GM23338 (cell line): Measurements from ENCODE around the gene GAB2. TPM values are rescaled to one million over a fixed set of nuclear protein-coding genes. Genes with fewer than 3 reads are reported as not detected.

Experiments used
- ATAC-seq: fragments of 200-7000 bp; cut with Tn5 transposase; 3 replicates; pipeline ENCODE4 v1.9.1; 2020
- DNase-seq: peaks from one replicate; pipeline ENCODE4 v3.0.0-alpha.2; 2015; ENCODE audit warnings: low spot score
- H2AFZ ChIP-seq: fragments of 200-600 bp; sonication (generic); 2 replicates; pipeline ENCODE4 v1.8.0; 2016; ENCODE audit warnings: antibody characterized with exemption, mild to moderate bottlenecking, moderate library complexity
- H3F3A ChIP-seq: fragments of 200-600 bp; sonication (generic); replicated peaks from 2 replicates; pipeline ENCODE4 v1.8.0; 2017; ENCODE audit warnings: antibody characterized with exemption, mixed run types, low read depth
- H3K27ac ChIP-seq: fragments of 200-600 bp; sonication (generic); 2 replicates; pipeline ENCODE4 v1.6.1; 2016; ENCODE audit warnings: low read depth
- H3K27me3 ChIP-seq: fragments of 200-600 bp; sonication (generic); 2 replicates; pipeline ENCODE4 v1.8.0; 2016; ENCODE audit warnings: mild to moderate bottlenecking, mixed run types, moderate library complexity; ENCODE audit not compliant: insufficient read depth
- H3K36me3 ChIP-seq: fragments of 200-600 bp; sonication (generic); 2 replicates; pipeline ENCODE4 v1.8.0; 2016; ENCODE audit warnings: mild to moderate bottlenecking; ENCODE audit not compliant: insufficient read depth
- H3K4me1 ChIP-seq: fragments of 200-600 bp; sonication (generic); 2 replicates; pipeline ENCODE4 v1.8.0; 2016; ENCODE audit warnings: mild to moderate bottlenecking, moderate library complexity; ENCODE audit not compliant: insufficient read depth
- H3K4me2 ChIP-seq: fragments of 200-600 bp; sonication (generic); 2 replicates; pipeline ENCODE4 v1.7.1; 2017; ENCODE audit warnings: mixed run types
- H3K4me3 ChIP-seq: fragments of 200-600 bp; sonication (generic); 2 replicates; pipeline ENCODE4 v1.6.1; 2016; ENCODE audit warnings: mixed run types
- H3K79me2 ChIP-seq: fragments of 200-600 bp; sonication (generic); replicated peaks from 2 replicates; pipeline ENCODE4 v1.8.0; 2017; ENCODE audit warnings: mild to moderate bottlenecking; ENCODE audit not compliant: insufficient read depth
- H3K9me2 ChIP-seq: fragments of 200-600 bp; sonication (generic); 2 replicates; pipeline ENCODE4 v1.8.0; 2017; ENCODE audit not compliant: insufficient read depth
- H4K20me1 ChIP-seq: fragments of 200-600 bp; sonication (generic); replicated peaks from 2 replicates; pipeline ENCODE4 v1.8.0; 2017; ENCODE audit warnings: mild to moderate bottlenecking; ENCODE audit not compliant: insufficient read depth
- H3K27ac Mint-ChIP-seq: 2 replicates; pipeline ENCODE4 v1.8.0; 2020; ENCODE audit warnings: inconsistent platforms, mild to moderate bottlenecking, moderate library complexity, mixed read lengths
- H3K27me3 Mint-ChIP-seq: 3 replicates; pipeline ENCODE4 v1.8.0; 2022; ENCODE audit warnings: low read depth, mild to moderate bottlenecking, moderate library complexity, mixed read lengths, inconsistent platforms; ENCODE audit not compliant: insufficient read depth, poor library complexity
- H3K36me3 Mint-ChIP-seq: 3 replicates; pipeline ENCODE4 v1.8.0; 2021; ENCODE audit warnings: low read depth, mild to moderate bottlenecking, inconsistent platforms, moderate library complexity, mixed read lengths
- H3K4me1 Mint-ChIP-seq: 3 replicates; pipeline ENCODE4 v1.8.0; 2020; ENCODE audit warnings: mild to moderate bottlenecking, inconsistent platforms, mixed read lengths
- H3K4me3 Mint-ChIP-seq: 3 replicates; pipeline ENCODE4 v1.8.0; 2021; ENCODE audit warnings: moderate library complexity, mild to moderate bottlenecking, inconsistent platforms, mixed read lengths
- H3K9me3 Mint-ChIP-seq: 3 replicates; pipeline ENCODE4 v1.8.0; 2020; ENCODE audit warnings: moderate library complexity, mild to moderate bottlenecking, inconsistent platforms, mixed read lengths
- CREB1 ChIP-seq: fragments of 250-450 bp; sonication (Bioruptor Pico); IDR thresholded peaks from 2 replicates; pipeline ENCODE4 v1.5.0; 2020; ENCODE audit warnings: low read depth, mild to moderate bottlenecking, moderate library complexity
- ETS1 ChIP-seq: IDR thresholded peaks from 2 replicates; pipeline ENCODE4 v1.6.1; 2016; ENCODE audit warnings: antibody characterized with exemption
- EZH2 ChIP-seq: fragments of 200-600 bp; sonication (generic); IDR thresholded peaks from one replicate; pipeline ENCODE4 v1.8.0; 2017; ENCODE audit warnings: antibody characterized with exemption, mild to moderate bottlenecking, low read depth; ENCODE audit not compliant: unreplicated experiment
- EZH2phosphoT487 ChIP-seq: fragments of 200-600 bp; sonication (generic); IDR thresholded peaks from one replicate; pipeline ENCODE4 v1.8.1; 2018; ENCODE audit warnings: antibody characterized with exemption; ENCODE audit not compliant: unreplicated experiment
- POLR2AphosphoS5 ChIP-seq: IDR thresholded peaks from 2 replicates; pipeline ENCODE4 v1.6.1; 2016; ENCODE audit warnings: antibody characterized with exemption, low read depth
- ZNF331 ChIP-seq: fragments of 250-450 bp; sonication (Bioruptor Pico); IDR thresholded peaks from 2 replicates; pipeline ENCODE4 v1.5.0; 2020; ENCODE audit warnings: low read depth, mild to moderate bottlenecking, moderate library complexity
- ZNF462 ChIP-seq: fragments of 250-450 bp; sonication (Bioruptor Pico); IDR thresholded peaks from 2 replicates; pipeline ENCODE4 v1.5.0; 2020; ENCODE audit warnings: mild to moderate bottlenecking, moderate library complexity
- polyA plus RNA-seq: library from polyadenylated mRNA; unstranded; fragments of >200 nt; fragmentation: Nextera tagmentation; extraction: Ambion mirVana; gene quantifications from 2 replicates; pipeline ENCODE4 v1.2.1, GENCODE V29; 2016
- total RNA-seq: library from RNA; depleted of rRNA; stranded (reverse); fragments of >200 nt; shearing (Covaris generic); gene quantifications from 2 replicates; pipeline ENCODE4 v1.2.3, GENCODE V29; 2014

GAB2 gene
- total and polyA plus RNA-seq, 2 experiments from 2014 or later = 2.0 to 10.8 TPM

GRCh38 chr11:78426845-78427244 lies 9.2 kb upstream of the GAB2 start:
- Histone ChIP-seq H3K4me2 (no peak overlapping the region), H3K4me3 (no peak overlapping the region), H3K27me3 (no peaks in the 10 kb centered on the region), H4K20me1 (no peaks in the 10 kb centered on the region; the same call in none of the 2 replicates), H2AFZ (no peak overlapping the region), H3K79me2 (no peaks in the 10 kb centered on the region), H3K27ac (no peak overlapping the region), H3F3A (no peaks in the 10 kb centered on the region), H3K4me1 (peaks cover 36% of the 10 kb centered on the region), H3K36me3 (no peaks in the 10 kb centered on the region), H3K9me2 (no peaks in the 10 kb centered on the region)
- Mint-ChIP-seq H3K36me3 (no peaks in the 10 kb centered on the region), H3K27me3 (peaks cover 2% of the 10 kb centered on the region), H3K4me3 (no peak overlapping the region), H3K27ac (no peak overlapping the region), H3K4me1 (peaks cover 35% of the 10 kb centered on the region), H3K9me3 (no peaks in the 10 kb centered on the region)
- TF ChIP-seq EZH2phosphoT487 = no peak
- TF ChIP-seq ZNF331 = no peak
- no peak for TF ChIP-seq ZNF462 (CRISPR knock-in tag)
- ATAC-seq = no peak
- no peak for DNase-seq

GRCh38 chr11:78425399-78426070 lies 7.9 kb upstream of the GAB2 start:
- Mint-ChIP-seq H3K9me3 (no peaks in the 10 kb centered on the region), H3K4me1 (peaks cover 35% of the 10 kb centered on the region), H3K27me3 (peaks cover 5% of the 10 kb centered on the region), H3K4me3 (no peak overlapping the region), H3K27ac (peak overlapping the region; percentile 87; the same call in 1 of the 2 replicates), H3K36me3 (no peaks in the 10 kb centered on the region)
- no peaks in the 10 kb centered on the region for H3K9me2 ChIP-seq
- H3K4me2 ChIP-seq = peak overlapping the region; percentile 37
- no peak for DNase-seq
- no peak overlapping the region for H2AFZ ChIP-seq
- H3F3A ChIP-seq = no peaks in the 10 kb centered on the region
- no peaks in the 10 kb centered on the region for H3K27me3 ChIP-seq
- peaks cover 37% of the 10 kb centered on the region for H3K4me1 ChIP-seq
- H4K20me1 ChIP-seq = no peaks in the 10 kb centered on the region; the same call in none of the 2 replicates
- H3K36me3 ChIP-seq = no peaks in the 10 kb centered on the region
- ATAC-seq = no peak
- no peak overlapping the region for H3K4me3 ChIP-seq
- peak overlapping the region; percentile 76 for H3K27ac ChIP-seq
- no peaks in the 10 kb centered on the region for H3K79me2 ChIP-seq
- TF ChIP-seq POLR2AphosphoS5 (no peak), CREB1 (CRISPR knock-in tag) (no peak), ETS1 (no peak), EZH2 (no peak)
